Activated T-cell treated with anti-CD3 and anti-CD28 coated beads for 4 hours (primary cell): ENCODE measurements around the gene MYCT1.

ENCODE experiments used
- DNase-seq: peaks from one replicate; pipeline ENCODE4 v3.0.0-alpha.2; 2020

The MYCT1 gene

GRCh38 chr6:152723398-152723797, 25.7 kb downstream of the MYCT1 start:
- no peak for DNase-seq

- DNase-seq = no peak
Observed at GRCh38 chr6:152726313-152726712, 28.6 kb downstream of the MYCT1 start.

DNA sequence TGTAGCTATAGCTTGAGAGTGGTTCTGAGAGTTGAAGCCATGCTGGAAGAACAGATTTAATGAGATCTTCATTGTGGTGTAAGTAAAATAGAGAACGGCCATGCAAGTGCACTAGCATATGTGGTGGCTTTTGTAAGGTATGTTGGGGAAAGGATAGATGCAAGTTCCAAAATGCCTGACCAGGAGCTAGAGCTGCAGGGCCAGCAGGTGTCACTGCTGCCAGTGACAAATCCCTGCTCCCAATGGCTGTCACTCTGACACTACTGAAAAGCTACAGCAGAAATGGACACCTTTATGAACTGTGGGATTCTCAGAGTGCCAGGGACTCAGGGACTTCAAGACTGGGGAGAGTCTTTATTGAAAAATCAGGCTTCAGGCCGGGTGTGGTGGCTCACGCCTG, 29.8 kb downstream of the MYCT1 start:
- no peak for DNase-seq

- DNase-seq = no peak
Observed at GRCh38 chr6:152734630-152735029, 36.9 kb downstream of the MYCT1 start.

GRCh38 chr6:152736687-152737273, 39.1 kb downstream of the MYCT1 start:
- no peak for DNase-seq

DNA sequence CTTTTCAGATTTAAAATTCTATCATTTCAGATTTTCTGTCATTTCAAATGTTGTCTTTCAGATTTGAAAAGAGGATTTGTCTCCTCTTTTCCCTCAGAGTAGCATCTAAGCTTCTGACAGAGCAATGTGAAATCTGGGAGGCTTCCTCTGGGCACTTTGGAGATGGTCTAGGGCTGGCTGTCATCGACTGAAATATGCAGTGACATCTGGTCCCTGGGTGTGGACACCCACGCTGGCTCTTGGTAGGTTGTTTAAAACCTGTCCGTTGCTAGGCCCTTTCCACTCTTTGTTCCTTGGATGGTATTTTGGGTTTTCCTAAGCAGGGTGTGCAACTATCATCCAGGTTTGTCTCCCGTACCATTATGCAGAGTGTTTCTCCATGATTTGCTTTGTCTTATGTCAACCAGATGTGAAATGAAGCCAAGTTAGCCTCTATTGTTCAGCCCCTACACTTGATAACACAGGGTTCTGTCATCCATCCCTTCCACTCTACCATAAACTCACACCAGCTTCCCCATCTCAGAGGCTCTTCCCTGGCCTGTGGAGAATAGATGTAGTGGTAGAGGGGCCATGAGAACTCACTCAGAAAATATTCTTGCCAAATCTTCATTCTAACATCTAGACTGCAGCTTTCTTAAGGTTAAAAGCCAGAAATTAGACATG, 47.9 kb downstream of the MYCT1 start:
- no peak for DNase-seq

- no peak for DNase-seq
Observed at GRCh38 chr6:152746172-152746553, 48.5 kb downstream of the MYCT1 start.

GRCh38 chr6:152748843-152749242, 51.1 kb downstream of the MYCT1 start:
- no peak for DNase-seq

DNA sequence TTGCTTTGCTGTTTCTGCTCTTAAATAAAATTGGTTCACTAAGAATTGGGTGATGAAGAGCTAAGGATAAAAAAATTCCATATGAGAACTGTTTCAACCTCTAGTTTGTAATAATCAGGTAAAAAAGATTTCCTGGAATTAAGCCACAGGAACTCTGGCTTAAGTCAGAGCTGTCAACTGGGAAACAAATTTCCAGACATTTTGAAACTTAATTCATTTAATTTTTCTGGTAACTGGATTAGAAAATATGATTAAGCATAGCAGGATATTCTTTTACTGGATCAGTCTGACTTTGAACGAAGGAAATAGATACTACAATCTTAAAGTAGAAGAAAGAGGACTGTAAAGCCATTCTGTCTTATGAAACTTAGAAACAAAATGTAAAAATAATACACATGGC, 51.6 kb downstream of the MYCT1 start:
- DNase-seq = no peak

DNA sequence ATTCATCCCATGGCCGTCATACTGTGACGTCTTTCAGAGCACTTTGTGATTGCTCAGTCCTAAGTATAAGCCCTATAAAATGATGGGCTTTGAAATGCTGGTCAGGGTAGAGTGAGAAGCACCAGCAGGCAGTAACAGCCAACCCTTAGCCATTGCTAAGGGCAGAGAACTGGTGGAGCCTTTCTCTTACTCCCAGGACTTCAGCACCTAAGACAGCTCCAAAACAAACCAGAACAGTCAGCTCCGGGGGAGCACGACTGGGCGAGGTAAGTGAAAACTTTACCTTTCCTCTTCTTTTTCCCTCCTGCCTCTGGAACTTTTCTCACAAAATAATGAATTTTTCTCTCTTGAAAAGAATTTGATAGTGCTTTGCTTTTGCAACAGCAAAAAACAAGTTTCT, 53.0 kb downstream of the MYCT1 start, which contains the start of gene VIP:
Gene VIP (plus strand): TSS at position 104 of the 400 bp plus-strand sequence. CDS start 1,381 bp downstream, outside the sequence.
- no peak for DNase-seq

DNA sequence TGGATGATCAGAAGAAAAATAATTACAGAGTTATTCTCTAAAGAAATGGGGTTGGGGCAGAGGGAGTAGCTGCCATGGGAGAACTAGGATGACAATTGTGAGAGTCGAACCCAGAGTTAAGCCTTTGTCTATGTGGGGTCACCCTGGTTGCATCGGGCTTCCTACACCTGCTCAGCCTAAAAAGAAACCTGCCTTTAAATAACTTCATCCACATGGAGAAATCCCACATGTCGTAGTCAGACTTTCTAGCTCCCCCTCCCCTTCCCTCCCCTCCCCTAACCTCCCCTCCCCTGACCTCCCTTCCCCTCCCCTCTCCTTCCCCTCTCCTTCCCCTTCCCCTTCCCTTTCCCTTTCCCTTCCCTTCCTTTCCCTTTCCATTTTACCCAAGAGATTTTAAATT, 67.6 kb downstream of the MYCT1 start:
- no peak for DNase-seq

DNA sequence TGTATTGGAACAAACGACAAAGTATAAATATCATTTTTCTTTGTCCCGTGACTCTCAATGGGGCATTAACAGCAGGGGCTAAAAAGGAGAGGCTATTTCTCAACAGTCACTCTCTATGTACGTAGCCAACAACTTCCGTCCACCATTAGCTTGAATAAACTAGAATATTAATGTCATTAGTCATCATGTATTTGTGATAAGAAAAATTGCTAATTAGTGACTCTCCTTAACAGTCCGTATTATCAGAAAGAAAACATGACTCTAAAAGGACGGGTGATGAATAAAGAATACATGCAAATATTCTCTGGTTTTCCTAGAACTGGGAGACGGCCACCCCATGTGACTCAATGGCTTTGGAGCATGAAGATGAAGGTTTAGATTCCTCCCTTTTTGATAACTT, 71.5 kb downstream of the MYCT1 start:
- DNase-seq = no peak

GRCh38 chr6:152769993-152770392, 72.3 kb downstream of the MYCT1 start:
- no peak for DNase-seq

GRCh38 chr6:152771061-152771687, 73.5 kb downstream of the MYCT1 start:
- no peak for DNase-seq
